ENCODE data around the gene WFDC11. TPM values are rescaled to one million over a fixed set of nuclear protein-coding genes. Genes with fewer than 3 reads are reported as not detected.

The WFDC11 gene
- total RNA-seq, 1 donor from 2014 or later: not detected

GRCh38 chr20:45631184-45631583 lies 38.9 kb downstream of the WFDC11 start, which contains the start of gene WFDC9:
Gene WFDC9, minus strand, starts transcription at chr20:45631284. Its CDS starts 21,103 bp downstream, at chr20:45610181.
- H3K4me3 Mint-ChIP-seq: no peak within 1 kb of the TSS
- peaks cover 3% of the 10 kb centered on the region for H3K9me3 Mint-ChIP-seq
- DNase-seq (ENCODE audit: low read depth, low spot score): no peak
- no peaks in the 10 kb centered on the region for H3K4me1 Mint-ChIP-seq
- peak within 1 kb of the TSS; percentile 64 for H3K27ac Mint-ChIP-seq (ENCODE audit: unreplicated experiment)
- TF ChIP-seq, protein P1, sequence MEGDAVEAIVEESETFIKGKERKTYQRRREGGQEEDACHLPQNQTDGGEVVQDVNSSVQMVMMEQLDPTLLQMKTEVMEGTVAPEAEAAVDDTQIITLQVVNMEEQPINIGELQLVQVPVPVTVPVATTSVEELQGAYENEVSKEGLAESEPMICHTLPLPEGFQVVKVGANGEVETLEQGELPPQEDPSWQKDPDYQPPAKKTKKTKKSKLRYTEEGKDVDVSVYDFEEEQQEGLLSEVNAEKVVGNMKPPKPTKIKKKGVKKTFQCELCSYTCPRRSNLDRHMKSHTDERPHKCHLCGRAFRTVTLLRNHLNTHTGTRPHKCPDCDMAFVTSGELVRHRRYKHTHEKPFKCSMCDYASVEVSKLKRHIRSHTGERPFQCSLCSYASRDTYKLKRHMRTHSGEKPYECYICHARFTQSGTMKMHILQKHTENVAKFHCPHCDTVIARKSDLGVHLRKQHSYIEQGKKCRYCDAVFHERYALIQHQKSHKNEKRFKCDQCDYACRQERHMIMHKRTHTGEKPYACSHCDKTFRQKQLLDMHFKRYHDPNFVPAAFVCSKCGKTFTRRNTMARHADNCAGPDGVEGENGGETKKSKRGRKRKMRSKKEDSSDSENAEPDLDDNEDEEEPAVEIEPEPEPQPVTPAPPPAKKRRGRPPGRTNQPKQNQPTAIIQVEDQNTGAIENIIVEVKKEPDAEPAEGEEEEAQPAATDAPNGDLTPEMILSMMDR (conservative IDR thresholded peaks at IDR 0.05): no peak
- peaks cover 43% of the 10 kb centered on the region for H3K27me3 Mint-ChIP-seq (ENCODE audit: low read depth)
- no peaks in the 10 kb centered on the region for H3K36me3 Mint-ChIP-seq (ENCODE audit: low read depth)

DNA sequence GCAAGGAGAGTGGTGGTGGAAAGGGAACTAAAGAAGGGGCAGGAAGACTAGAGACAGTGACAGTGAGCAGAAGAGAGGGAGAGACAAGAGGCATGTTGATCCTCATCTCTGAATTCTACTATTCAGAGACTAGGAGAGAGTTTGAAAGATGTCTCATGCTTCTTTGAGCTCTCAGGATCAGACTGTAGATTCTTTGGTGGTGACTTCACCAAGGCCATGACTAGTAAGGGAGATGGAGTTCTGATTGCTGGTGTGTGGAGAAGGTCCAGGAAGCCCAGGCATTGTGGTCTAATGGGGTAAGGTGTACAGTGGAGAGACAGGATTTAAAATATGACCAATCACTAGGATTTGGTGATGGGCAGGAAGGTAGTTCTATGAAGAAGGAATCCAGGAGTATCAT lies 39.7 kb downstream of the WFDC11 start:
- Mint-ChIP-seq H3K36me3 (ENCODE audit: low read depth) (no peaks in the 10 kb centered on the region), H3K4me3 (no peak overlapping the region), H3K4me1 (no peaks in the 10 kb centered on the region), H3K27me3 (ENCODE audit: low read depth) (peaks cover 44% of the 10 kb centered on the region), H3K9me3 (peaks cover 3% of the 10 kb centered on the region), H3K27ac (ENCODE audit: unreplicated experiment) (no peak overlapping the region)
- TF ChIP-seq, protein P1 (conservative IDR thresholded peaks at IDR 0.05): no peak
- no peak for DNase-seq (ENCODE audit: low read depth, low spot score)

GRCh38 chr20:45629496-45630100 lies 40.4 kb downstream of the WFDC11 start, which contains the start of gene WFDC10A:
Gene WFDC10A, plus strand, starts transcription at chr20:45629739. Its CDS starts 75 bp downstream, at chr20:45629814.
- Mint-ChIP-seq H3K27me3 (ENCODE audit: low read depth) (peaks cover 47% of the 10 kb centered on the region), H3K9me3 (peaks cover 3% of the 10 kb centered on the region), H3K27ac (ENCODE audit: unreplicated experiment) (no peak within 1 kb of the TSS), H3K36me3 (ENCODE audit: low read depth) (no peaks in the 10 kb centered on the region), H3K4me3 (no peak within 1 kb of the TSS), H3K4me1 (no peaks in the 10 kb centered on the region)
- peak; percentile 45 for DNase-seq (ENCODE audit: low read depth, low spot score)
- TF ChIP-seq, protein P1 (conservative IDR thresholded peaks at IDR 0.05): peak; percentile 72

- TF ChIP-seq, protein P1 (conservative IDR thresholded peaks at IDR 0.05): no peak
- Mint-ChIP-seq H3K27ac (ENCODE audit: unreplicated experiment) (no peak overlapping the region), H3K9me3 (no peaks in the 10 kb centered on the region), H3K4me3 (no peak overlapping the region), H3K36me3 (ENCODE audit: low read depth) (no peaks in the 10 kb centered on the region), H3K27me3 (ENCODE audit: low read depth) (peaks cover 34% of the 10 kb centered on the region), H3K4me1 (no peaks in the 10 kb centered on the region)
- no peak for DNase-seq (ENCODE audit: low read depth, low spot score)
Observed at GRCh38 chr20:45626540-45626939, 43.5 kb downstream of the WFDC11 start.

- TF ChIP-seq, protein P1 (conservative IDR thresholded peaks at IDR 0.05): no peak
- H3K27me3 Mint-ChIP-seq (ENCODE audit: low read depth): peaks cover 5% of the 10 kb centered on the region
- no peaks in the 10 kb centered on the region for H3K4me1 Mint-ChIP-seq
- no peak for DNase-seq (ENCODE audit: low read depth, low spot score)
- no peaks in the 10 kb centered on the region for H3K9me3 Mint-ChIP-seq
- no peaks in the 10 kb centered on the region for H3K36me3 Mint-ChIP-seq (ENCODE audit: low read depth)
- H3K4me3 Mint-ChIP-seq: no peak overlapping the region
- no peak overlapping the region for H3K27ac Mint-ChIP-seq (ENCODE audit: unreplicated experiment)
Observed at GRCh38 chr20:45621593-45621992, 48.4 kb downstream of the WFDC11 start.
